HEK293 (cell line): Measurements from ENCODE around the gene MYL10.

Source experiments
- CTCF ChIP-seq: fragments of 450-650 bp; formaldehyde crosslinking; IDR thresholded peaks from 2 replicates; pipeline ENCODE4 v1.5.1; 2016; ENCODE audit warnings: missing biosample characterization, missing genetic modification characterization
- GLI2 ChIP-seq: fragments of 450-650 bp; formaldehyde crosslinking; IDR thresholded peaks from 2 replicates; pipeline ENCODE4; 2017; ENCODE audit warnings: missing biosample characterization, missing genetic modification characterization, low read depth, borderline replicate concordance
- INSM2 ChIP-seq: fragments of 450-650 bp; formaldehyde crosslinking; IDR thresholded peaks from 2 replicates; pipeline ENCODE4 v1.5.1; 2016; ENCODE audit warnings: missing biosample characterization, missing genetic modification characterization
- PRDM4 ChIP-seq: fragments of 450-650 bp; formaldehyde crosslinking; IDR thresholded peaks from 2 replicates; pipeline ENCODE4 v1.5.1; 2017; ENCODE audit warnings: missing biosample characterization, missing genetic modification characterization
- TSHZ1 ChIP-seq: fragments of 450-650 bp; formaldehyde crosslinking; IDR thresholded peaks from 2 replicates; pipeline ENCODE4 v1.5.1; 2016; ENCODE audit warnings: missing biosample characterization, missing genetic modification characterization, borderline replicate concordance
- ZBTB21 ChIP-seq: fragments of 450-650 bp; formaldehyde crosslinking; IDR thresholded peaks from 2 replicates; pipeline ENCODE4 v1.5.1; 2017; ENCODE audit warnings: missing biosample characterization, missing genetic modification characterization
- ZNF350 ChIP-seq: fragments of 450-650 bp; formaldehyde crosslinking; IDR thresholded peaks from 2 replicates; pipeline ENCODE4 v1.5.0; 2017; ENCODE audit warnings: missing biosample characterization, mild to moderate bottlenecking, missing genetic modification characterization
- ZNF610 ChIP-seq: fragments of 450-650 bp; formaldehyde crosslinking; IDR thresholded peaks from 2 replicates; pipeline ENCODE4 v1.5.1; 2016; ENCODE audit warnings: missing biosample characterization, missing genetic modification characterization, borderline replicate concordance
- ZNF654 ChIP-seq: fragments of 450-650 bp; formaldehyde crosslinking; IDR thresholded peaks from 2 replicates; pipeline ENCODE4 v1.5.1; 2016; ENCODE audit warnings: low read depth, missing biosample characterization, missing genetic modification characterization
- ZNF658 ChIP-seq: fragments of 450-650 bp; formaldehyde crosslinking; IDR thresholded peaks from 2 replicates; pipeline ENCODE4; 2016; ENCODE audit warnings: missing biosample characterization, missing genetic modification characterization
- ZNF670 ChIP-seq: fragments of 450-650 bp; formaldehyde crosslinking; IDR thresholded peaks from 2 replicates; pipeline ENCODE4 v1.5.1; 2016; ENCODE audit warnings: missing biosample characterization, missing genetic modification characterization, low read depth
- ZNF747 ChIP-seq: fragments of 450-650 bp; formaldehyde crosslinking; IDR thresholded peaks from 2 replicates; pipeline ENCODE4 v1.5.1; 2016; ENCODE audit warnings: missing biosample characterization, missing genetic modification characterization
- ZNF768 ChIP-seq: fragments of 450-650 bp; formaldehyde crosslinking; IDR thresholded peaks from 2 replicates; pipeline ENCODE4 v1.5.1; 2018; ENCODE audit warnings: missing biosample characterization, mild to moderate bottlenecking, missing genetic modification characterization
- ZSCAN30 ChIP-seq: fragments of 450-650 bp; IDR thresholded peaks from 2 replicates; pipeline ENCODE4 v1.5.1; 2018; ENCODE audit warnings: missing biosample characterization, mild to moderate bottlenecking, missing genetic modification characterization, moderate library complexity

- no peak for TF ChIP-seq ZNF658
- no peak for TF ChIP-seq PRDM4 (tag by site-specific recombination)
- TF ChIP-seq INSM2 (tag by site-specific recombination): no peak
- no peak for TF ChIP-seq ZBTB21
- no peak for TF ChIP-seq ZNF768 (tag by site-specific recombination)
- no peak for TF ChIP-seq GLI2 (tag by site-specific recombination)
- TF ChIP-seq ZNF747 (tag by site-specific recombination): no peak
- no peak for TF ChIP-seq ZNF654 (tag by site-specific recombination)
- TF ChIP-seq ZNF610 (tag by site-specific recombination): no peak
- TF ChIP-seq ZNF350 (tag by site-specific recombination): no peak
- no peak for TF ChIP-seq ZNF670 (tag by site-specific recombination)
- no peak for TF ChIP-seq ZSCAN30
- no peak for TF ChIP-seq CTCF
- TF ChIP-seq TSHZ1 (tag by site-specific recombination): no peak
Observed at GRCh38 chr7:101635484-101635883, 6.4 kb upstream of the MYL10 start.
